ENCODE results near the gene CDK2.

DNA sequence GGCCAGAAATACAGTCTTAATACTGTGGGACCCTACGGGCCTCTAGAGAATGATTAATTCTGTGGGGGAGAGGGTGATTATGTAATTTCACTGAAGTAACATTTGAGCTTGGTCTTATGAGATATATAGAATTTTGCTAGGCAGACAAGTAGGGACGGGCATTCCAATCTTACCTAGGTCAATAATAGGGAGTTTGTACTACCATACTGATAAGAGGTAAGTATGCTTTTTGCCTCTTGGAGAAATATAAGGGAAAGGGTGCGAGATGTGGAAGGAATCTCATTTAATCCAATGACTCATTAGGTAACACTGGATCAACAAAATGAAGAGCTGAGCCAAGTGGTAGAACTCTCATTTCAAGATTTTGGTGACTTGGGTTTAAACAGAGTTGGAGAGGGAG, 12.4 kb downstream of the CDK2 start:
- TF ChIP-seq, protein P1, sequence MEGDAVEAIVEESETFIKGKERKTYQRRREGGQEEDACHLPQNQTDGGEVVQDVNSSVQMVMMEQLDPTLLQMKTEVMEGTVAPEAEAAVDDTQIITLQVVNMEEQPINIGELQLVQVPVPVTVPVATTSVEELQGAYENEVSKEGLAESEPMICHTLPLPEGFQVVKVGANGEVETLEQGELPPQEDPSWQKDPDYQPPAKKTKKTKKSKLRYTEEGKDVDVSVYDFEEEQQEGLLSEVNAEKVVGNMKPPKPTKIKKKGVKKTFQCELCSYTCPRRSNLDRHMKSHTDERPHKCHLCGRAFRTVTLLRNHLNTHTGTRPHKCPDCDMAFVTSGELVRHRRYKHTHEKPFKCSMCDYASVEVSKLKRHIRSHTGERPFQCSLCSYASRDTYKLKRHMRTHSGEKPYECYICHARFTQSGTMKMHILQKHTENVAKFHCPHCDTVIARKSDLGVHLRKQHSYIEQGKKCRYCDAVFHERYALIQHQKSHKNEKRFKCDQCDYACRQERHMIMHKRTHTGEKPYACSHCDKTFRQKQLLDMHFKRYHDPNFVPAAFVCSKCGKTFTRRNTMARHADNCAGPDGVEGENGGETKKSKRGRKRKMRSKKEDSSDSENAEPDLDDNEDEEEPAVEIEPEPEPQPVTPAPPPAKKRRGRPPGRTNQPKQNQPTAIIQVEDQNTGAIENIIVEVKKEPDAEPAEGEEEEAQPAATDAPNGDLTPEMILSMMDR (IDR thresholded peaks at IDR 0.05; ENCODE audit: low read depth, low read length, missing input control) = no peak
- TF ChIP-seq HNF4A (conservative IDR thresholded peaks at IDR 0.05) (no peak), SP1 (IDR thresholded peaks at IDR 0.05) (no peak)
- TF ChIP-seq, protein P2, sequence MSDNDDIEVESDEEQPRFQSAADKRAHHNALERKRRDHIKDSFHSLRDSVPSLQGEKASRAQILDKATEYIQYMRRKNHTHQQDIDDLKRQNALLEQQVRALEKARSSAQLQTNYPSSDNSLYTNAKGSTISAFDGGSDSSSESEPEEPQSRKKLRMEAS (IDR thresholded peaks at IDR 0.05) = no peak
